ENCODE measurements around the gene OR51B2.

Gene OR51B2

DNA sequence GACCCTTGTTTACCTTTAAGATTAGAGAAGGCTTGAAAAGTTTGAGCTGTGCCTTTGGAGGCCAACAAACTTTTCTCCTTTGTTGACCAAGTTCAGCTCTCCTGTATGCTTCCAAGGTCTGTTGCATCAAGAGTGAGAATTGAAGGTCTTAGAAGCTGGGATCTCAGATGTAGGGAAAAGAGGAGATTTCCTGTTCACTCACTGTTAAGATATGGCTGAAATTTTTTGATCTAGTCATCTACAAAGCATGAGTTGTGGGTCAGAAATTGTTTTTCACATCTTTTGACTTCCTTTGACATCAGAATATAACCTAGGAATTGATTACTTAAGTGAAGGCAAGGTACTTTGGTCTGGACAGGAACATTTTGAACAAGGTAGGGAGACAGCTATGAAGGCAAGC, 34.4 kb downstream of the OR51B2 start (continued):
- TF ChIP-seq, protein P1, sequence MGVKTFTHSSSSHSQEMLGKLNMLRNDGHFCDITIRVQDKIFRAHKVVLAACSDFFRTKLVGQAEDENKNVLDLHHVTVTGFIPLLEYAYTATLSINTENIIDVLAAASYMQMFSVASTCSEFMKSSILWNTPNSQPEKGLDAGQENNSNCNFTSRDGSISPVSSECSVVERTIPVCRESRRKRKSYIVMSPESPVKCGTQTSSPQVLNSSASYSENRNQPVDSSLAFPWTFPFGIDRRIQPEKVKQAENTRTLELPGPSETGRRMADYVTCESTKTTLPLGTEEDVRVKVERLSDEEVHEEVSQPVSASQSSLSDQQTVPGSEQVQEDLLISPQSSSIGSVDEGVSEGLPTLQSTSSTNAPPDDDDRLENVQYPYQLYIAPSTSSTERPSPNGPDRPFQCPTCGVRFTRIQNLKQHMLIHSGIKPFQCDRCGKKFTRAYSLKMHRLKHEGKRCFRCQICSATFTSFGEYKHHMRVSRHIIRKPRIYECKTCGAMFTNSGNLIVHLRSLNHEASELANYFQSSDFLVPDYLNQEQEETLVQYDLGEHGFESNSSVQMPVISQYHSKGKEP (tag by site-specific recombination; IDR thresholded peaks at IDR 0.05) = no peak
- TF ChIP-seq ZNF354C (tag by site-specific recombination; IDR thresholded peaks at IDR 0.05; ENCODE audit: borderline replicate concordance, low read depth) (no peak), ZNF510 (tag by site-specific recombination; IDR thresholded peaks at IDR 0.05; ENCODE audit: insufficient replicate concordance) (no peak)

DNA sequence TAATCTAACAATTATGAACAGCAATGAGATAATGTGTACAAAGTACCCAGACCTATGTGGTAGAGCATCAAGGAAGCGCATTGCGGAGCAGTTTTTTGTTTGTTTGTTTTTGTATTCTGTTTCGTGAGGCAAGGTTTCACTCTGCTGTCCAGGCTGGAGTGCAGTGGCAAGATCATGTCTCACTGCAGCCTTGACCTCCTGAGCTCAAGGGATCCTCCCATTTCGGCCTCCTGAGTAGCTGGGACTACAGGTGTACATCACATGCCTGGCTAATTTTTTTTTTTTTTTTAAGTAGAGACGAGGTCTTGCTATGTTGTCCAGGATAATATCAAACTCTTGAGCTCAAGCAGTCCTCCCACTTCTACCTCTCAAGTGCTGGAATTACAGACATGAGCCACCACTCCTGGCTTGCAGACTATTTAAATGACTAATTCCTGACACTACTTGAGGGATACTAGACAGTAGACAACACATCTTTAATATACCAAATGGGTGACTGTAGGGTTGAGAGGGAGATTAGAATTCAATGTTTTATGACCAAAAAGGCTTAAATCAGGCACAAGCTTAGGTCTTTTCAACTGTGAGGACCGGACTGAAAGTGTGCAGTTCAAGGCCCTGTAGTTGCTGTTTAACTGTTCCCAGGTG, 35.1 kb downstream of the OR51B2 start:
- Histone ChIP-seq H3K4me3 (ENCODE audit: low read depth, low read length) (no peak overlapping the region), H3K27ac (ENCODE audit: extremely low read depth, low read depth, low read length) (no peak overlapping the region), H3K9me3 (ENCODE audit: control insufficient read depth, insufficient read depth, low read depth, low read length) (no peaks in the 10 kb centered on the region), H3K4me1 (ENCODE audit: control insufficient read depth, insufficient read depth, low read length) (no peaks in the 10 kb centered on the region), H3K36me3 (ENCODE audit: control insufficient read depth in 2 of 2, insufficient read depth in 1 of 2, low read length in 2 of 2) (no peaks in the 10 kb centered on the region)
- TF ChIP-seq ZFHX2 (tag by site-specific recombination; conservative IDR thresholded peaks at IDR 0.05) = no peak
- no peak for TF ChIP-seq ZNF184 (tag by site-specific recombination; IDR thresholded peaks at IDR 0.05)
- no peak for TF ChIP-seq OSR2 (tag by site-specific recombination; IDR thresholded peaks at IDR 0.05)
- POLR2A ChIA-PET = no interaction called here
- CTCF ChIA-PET = interaction anchor here (1.1 to 2.9 kb wide), 2 partner anchors 85 to 92 kb away, joined by 3 to 12 read pairs; no protein-coding TSS in a partner anchor

DNA sequence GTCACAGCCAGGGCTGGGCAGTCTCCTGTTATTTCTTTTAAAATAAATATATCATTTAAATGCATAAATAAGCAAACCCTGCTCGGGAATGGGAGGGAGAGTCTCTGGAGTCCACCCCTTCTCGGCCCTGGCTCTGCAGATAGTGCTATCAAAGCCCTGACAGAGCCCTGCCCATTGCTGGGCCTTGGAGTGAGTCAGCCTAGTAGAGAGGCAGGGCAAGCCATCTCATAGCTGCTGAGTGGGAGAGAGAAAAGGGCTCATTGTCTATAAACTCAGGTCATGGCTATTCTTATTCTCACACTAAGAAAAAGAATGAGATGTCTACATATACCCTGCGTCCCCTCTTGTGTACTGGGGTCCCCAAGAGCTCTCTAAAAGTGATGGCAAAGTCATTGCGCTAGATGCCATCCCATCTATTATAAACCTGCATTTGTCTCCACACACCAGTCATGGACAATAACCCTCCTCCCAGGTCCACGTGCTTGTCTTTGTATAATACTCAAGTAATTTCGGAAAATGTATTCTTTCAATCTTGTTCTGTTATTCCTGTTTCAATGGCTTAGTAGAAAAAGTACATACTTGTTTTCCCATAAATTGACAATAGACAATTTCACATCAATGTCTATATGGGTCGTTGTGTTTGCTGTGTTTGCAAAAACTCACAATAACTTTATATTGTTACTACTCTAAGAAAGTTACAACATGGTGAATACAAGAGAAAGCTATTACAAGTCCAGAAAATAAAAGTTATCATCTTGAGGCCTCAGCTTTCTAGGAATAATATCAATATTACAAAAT, 35.8 kb downstream of the OR51B2 start:
- Histone ChIP-seq H3K4me1 (ENCODE audit: control insufficient read depth, insufficient read depth, low read length) (no peaks in the 10 kb centered on the region), H3K4me3 (ENCODE audit: low read depth, low read length) (no peak overlapping the region), H3K9me3 (ENCODE audit: control insufficient read depth, insufficient read depth, low read depth, low read length) (no peaks in the 10 kb centered on the region), H3K27ac (ENCODE audit: extremely low read depth, low read depth, low read length) (no peak overlapping the region), H3K36me3 (ENCODE audit: control insufficient read depth in 2 of 2, insufficient read depth in 1 of 2, low read length in 2 of 2) (no peaks in the 10 kb centered on the region)
- POLR2A ChIA-PET = no interaction called here
- TF ChIP-seq SP3 (tag by site-specific recombination; IDR thresholded peaks at IDR 0.05) (no peak), ZNF335 (tag by site-specific recombination; conservative IDR thresholded peaks at IDR 0.05) (no peak), ZNF202 (tag by site-specific recombination; IDR thresholded peaks at IDR 0.05; ENCODE audit: borderline replicate concordance) (no peak), KLF16 (tag by site-specific recombination; IDR thresholded peaks at IDR 0.05) (no peak), ZNF585B (tag by site-specific recombination; IDR thresholded peaks at IDR 0.05) (no peak), ZFP41 (tag by site-specific recombination; IDR thresholded peaks at IDR 0.05; ENCODE audit: borderline replicate concordance) (no peak), ZNF626 (tag by site-specific recombination; IDR thresholded peaks at IDR 0.05) (no peak), ZNF596 (tag by site-specific recombination; IDR thresholded peaks at IDR 0.05) (no peak), ZNF677 (tag by site-specific recombination; IDR thresholded peaks at IDR 0.05) (no peak), HOXD13 (CRISPR knock-in tag; IDR thresholded peaks at IDR 0.05; ENCODE audit: borderline replicate concordance) (no peak), ZNF707 (tag by site-specific recombination; IDR thresholded peaks at IDR 0.05) (no peak), ZNF768 (tag by site-specific recombination; IDR thresholded peaks at IDR 0.05) (no peak)
- TF ChIP-seq, protein P2, sequence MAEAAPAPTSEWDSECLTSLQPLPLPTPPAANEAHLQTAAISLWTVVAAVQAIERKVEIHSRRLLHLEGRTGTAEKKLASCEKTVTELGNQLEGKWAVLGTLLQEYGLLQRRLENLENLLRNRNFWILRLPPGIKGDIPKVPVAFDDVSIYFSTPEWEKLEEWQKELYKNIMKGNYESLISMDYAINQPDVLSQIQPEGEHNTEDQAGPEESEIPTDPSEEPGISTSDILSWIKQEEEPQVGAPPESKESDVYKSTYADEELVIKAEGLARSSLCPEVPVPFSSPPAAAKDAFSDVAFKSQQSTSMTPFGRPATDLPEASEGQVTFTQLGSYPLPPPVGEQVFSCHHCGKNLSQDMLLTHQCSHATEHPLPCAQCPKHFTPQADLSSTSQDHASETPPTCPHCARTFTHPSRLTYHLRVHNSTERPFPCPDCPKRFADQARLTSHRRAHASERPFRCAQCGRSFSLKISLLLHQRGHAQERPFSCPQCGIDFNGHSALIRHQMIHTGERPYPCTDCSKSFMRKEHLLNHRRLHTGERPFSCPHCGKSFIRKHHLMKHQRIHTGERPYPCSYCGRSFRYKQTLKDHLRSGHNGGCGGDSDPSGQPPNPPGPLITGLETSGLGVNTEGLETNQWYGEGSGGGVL (tag by site-specific recombination; IDR thresholded peaks at IDR 0.05) = no peak
- TF ChIP-seq, protein P3, sequence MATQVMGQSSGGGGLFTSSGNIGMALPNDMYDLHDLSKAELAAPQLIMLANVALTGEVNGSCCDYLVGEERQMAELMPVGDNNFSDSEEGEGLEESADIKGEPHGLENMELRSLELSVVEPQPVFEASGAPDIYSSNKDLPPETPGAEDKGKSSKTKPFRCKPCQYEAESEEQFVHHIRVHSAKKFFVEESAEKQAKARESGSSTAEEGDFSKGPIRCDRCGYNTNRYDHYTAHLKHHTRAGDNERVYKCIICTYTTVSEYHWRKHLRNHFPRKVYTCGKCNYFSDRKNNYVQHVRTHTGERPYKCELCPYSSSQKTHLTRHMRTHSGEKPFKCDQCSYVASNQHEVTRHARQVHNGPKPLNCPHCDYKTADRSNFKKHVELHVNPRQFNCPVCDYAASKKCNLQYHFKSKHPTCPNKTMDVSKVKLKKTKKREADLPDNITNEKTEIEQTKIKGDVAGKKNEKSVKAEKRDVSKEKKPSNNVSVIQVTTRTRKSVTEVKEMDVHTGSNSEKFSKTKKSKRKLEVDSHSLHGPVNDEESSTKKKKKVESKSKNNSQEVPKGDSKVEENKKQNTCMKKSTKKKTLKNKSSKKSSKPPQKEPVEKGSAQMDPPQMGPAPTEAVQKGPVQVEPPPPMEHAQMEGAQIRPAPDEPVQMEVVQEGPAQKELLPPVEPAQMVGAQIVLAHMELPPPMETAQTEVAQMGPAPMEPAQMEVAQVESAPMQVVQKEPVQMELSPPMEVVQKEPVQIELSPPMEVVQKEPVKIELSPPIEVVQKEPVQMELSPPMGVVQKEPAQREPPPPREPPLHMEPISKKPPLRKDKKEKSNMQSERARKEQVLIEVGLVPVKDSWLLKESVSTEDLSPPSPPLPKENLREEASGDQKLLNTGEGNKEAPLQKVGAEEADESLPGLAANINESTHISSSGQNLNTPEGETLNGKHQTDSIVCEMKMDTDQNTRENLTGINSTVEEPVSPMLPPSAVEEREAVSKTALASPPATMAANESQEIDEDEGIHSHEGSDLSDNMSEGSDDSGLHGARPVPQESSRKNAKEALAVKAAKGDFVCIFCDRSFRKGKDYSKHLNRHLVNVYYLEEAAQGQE (tag by site-specific recombination; IDR thresholded peaks at IDR 0.05) = no peak
- CTCF ChIA-PET = interaction anchor here (0.6 kb wide), 1 partner anchor 523 kb away, joined by 4 read pairs; no protein-coding TSS in a partner anchor
